ENCODE measurements around the gene BANK1. TPM values are rescaled to one million over a fixed set of nuclear protein-coding genes. Genes with fewer than 3 reads are reported as not detected.
A peak's percentile ranks its signal among the peaks of the same experiment; 100 is the strongest.

Gene BANK1
- polyA plus RNA-seq, 1 donor: 0.67 TPM

DNA sequence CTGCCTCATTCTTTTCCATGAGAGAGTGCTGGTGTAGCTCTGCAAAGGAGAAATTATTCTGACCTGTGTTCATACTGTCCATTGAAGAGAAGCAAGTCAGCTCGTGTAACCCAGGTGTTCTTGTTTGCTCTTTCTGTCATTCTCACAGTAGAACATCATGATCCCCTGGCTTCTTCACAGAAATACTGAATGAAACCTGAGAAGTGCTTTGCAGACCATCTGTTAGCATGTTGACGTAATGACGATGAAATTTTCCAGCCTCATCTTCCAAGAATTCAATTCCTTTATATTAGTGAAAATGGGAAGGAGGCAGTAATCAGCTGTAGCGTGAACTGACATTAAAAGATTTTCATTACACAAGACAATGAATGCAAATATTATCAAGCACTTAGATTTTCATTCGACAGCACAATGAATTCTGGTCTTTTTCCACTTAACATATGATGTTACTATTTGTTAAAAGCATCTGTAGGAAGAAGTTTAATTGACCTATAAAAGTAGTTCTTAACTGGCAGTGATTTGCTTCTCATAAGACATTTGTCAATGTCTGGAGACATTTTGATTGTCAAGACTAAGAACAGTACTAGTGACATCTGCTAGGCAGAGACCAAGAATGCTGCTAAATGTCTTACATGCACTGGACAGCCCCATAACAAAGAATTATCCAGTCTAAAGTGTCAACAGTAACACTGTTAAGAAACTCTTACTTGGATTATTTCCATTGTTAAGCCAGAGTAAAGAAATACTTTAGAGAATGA is 246.3 kb downstream of the BANK1 start:
- DNase-seq: peak; percentile 73

DNA sequence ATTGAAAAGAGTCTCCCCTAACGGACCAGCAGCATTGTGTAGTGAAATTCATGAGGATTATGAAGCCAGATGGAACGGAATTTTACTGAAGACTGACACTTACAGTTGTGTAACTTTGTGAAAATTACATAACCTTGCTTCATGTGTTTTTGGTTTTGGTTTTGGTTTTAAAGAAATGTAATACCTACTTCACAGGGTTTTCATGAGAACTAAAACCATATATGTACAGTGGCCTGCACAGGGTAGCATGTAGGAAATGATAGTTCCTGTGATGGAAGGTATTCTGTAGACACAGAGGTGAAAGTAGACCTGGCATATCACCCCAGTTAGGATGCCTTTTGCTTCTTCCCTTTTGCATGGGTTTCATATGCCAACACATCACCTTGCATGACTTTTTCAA is 247.0 kb downstream of the BANK1 start:
- no peak for DNase-seq

GRCh38 chr4:102042871-102043802 is 252.6 kb downstream of the BANK1 start:
- DNase-seq: no peak

- no peak for DNase-seq
These were observed 257.1 kb downstream of the BANK1 start for GRCh38 chr4:102047616-102048015.

DNA sequence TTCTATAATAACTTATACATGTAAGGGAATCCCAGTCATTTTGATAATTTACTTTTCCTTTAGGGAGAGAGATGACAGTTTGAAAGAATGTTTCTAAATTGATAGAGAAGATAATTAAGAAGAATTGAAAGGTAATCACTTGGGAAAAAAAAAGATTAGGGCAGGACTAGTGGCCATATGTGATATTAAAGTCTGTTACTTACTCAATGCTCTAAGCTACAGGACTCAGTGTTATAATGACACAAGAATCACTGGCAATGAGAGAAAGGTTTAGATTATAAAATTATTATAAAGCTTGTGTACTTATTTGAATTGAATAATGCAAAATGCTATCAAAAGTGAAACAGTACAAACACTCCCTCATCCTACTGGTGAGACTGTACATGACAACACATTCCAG is 265.3 kb downstream of the BANK1 start:
- no peak for DNase-seq

DNA sequence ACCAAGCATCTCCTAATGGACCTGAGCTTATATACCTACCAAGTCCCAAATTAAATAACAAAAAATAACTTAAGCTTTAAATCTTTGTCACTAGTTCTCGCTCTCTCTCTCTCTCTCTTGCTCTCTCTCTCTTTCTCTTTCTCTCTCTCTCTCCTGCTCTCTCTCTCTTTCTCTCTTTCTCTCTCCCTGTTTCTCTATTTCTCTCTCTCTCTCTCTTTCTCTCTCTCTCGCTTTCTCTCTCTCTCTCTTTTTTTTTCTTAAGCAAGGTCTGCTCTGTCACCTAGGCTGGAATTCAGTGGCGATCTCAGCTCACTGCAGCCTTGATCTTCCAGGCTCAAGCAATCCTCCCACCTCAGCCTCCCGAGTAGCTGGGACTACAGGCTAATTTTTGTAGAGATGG is 266.6 kb downstream of the BANK1 start:
- DNase-seq: no peak

GRCh38 chr4:102061133-102061532 is 270.6 kb downstream of the BANK1 start:
- no peak for DNase-seq

- DNase-seq: no peak
These were observed 274.4 kb downstream of the BANK1 start for GRCh38 chr4:102064747-102065442.

- DNase-seq: no peak
These were observed 286.1 kb downstream of the BANK1 start for GRCh38 chr4:102076622-102077021.

GRCh38 chr4:102080184-102080583 is 289.7 kb downstream of the BANK1 start:
- no peak for DNase-seq

DNA sequence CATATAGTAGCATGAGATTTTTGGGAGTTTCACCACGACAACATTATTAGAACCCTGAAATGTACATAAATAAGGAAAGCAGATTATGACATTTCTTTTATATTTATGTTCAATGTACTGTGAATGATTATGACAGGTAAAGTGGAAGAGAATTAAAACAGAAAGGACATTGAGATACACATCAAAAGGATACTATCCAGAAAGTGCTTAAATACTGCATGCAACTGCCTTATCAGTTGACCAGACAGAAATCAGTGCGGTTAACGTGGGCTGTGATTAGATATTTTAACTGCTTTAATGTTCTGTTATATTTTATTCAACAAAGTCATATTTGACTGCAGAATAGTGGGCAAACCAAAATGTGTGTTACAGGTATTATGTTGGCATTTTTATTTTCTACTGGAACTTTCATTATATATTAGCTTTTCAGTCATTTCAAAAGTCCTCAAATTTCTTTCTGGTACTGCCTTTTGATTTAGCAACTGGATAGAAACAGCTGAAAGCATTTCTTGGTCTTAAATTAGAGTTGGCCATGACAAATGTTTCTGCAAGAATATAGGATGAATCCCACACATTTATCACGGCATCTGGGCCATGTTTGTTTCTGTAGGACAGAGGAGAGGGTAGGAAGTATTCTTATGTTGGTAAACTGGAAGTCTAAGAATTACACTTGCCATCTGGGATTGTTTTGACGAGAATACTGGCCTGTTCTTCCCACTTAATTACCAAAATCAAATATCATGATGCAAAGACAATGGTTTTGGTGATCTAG is 299.5 kb downstream of the BANK1 start:
- no peak for DNase-seq

DNA sequence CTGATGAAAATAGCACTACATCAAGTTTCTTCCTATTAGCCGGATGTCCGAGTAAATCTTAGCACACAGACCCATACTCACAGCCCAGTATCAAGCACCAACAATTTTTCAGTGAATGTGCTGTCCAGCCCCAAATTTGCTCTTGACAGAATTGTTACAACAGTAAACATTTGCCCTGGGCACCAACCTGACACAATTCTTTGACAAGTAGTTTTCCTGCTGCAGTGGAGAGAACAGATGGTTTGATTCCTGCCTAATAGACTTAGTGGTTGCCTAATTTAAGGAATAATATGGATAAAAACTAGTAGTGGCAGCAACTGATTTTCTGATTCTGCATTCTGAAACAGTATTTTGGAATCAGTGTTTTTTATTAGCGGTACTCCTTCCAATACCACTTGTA is 301.1 kb downstream of the BANK1 start:
- DNase-seq: no peak

GRCh38 chr4:102094481-102094880 is 304.0 kb downstream of the BANK1 start:
- no peak for DNase-seq

- no peak for DNase-seq
These were observed 312.8 kb downstream of the BANK1 start for GRCh38 chr4:102103368-102103767.

DNA sequence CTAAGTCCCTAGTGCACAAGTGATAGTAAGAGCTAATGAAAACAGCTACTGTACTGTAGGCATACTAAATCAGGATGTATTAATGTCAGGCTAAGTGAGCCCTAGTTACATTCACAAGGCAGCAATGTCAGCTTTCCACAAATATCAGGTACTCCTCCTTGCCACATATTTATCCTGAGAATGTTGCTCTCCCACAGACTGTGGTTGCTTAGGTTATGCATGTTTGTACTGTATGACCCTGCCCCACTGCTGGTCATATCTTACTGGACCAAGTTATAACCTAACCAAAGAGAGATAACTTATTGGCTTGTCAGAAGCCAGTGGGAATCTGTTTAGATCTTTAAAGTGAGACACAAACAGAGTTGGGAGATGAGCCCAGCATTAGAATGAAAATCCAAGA is 313.7 kb downstream of the BANK1 start:
- DNase-seq: no peak

GRCh38 chr4:102105983-102106382 is 315.5 kb downstream of the BANK1 start:
- DNase-seq: no peak

GRCh38 chr4:102114118-102114630 is 323.6 kb downstream of the BANK1 start:
- DNase-seq: peak; percentile 7

DNA sequence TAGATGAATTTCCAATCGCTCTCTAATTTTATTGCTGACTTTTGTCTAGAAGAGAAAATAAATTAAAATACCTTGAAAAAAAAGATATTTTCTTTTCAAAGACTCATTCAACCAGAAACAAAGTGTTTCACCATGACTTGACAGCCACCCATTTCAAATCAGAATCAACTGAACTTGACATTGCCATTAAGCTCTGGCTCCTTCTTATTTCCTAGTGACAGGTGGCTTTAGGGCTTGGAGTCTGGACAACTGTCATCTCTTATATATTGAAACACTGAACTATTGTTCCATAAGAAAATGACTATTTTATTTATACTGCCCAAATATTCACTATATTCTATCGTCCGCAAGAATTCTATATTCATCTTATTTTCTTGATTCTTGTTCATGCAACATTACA is 325.6 kb downstream of the BANK1 start:
- no peak for DNase-seq

GRCh38 chr4:102120846-102121245 is 330.3 kb downstream of the BANK1 start:
- no peak for DNase-seq

All from hindlimb muscle (tissue), 1 donor.